ENCODE results near the gene TBXT.

Gene TBXT

DNA sequence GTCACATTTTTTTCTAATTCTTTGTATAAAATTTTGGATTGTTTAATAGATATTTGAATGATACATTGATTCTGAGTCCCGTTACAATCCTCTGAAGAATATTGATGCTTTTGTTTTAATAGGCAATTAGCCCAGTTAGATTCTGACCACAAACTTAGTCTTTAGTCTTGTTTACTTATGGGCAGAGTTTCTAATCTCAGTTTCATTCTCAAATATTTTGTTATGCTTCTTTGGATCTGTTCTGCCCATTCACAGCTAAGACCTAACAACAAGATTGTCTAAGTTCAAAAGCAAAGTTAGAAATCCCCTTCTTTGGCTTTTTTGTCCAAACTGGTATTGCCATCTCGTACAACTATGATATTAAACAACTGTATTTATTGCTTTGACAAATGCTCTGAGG is 58.0 kb downstream of the TBXT start:
- TF ChIP-seq, protein P1, sequence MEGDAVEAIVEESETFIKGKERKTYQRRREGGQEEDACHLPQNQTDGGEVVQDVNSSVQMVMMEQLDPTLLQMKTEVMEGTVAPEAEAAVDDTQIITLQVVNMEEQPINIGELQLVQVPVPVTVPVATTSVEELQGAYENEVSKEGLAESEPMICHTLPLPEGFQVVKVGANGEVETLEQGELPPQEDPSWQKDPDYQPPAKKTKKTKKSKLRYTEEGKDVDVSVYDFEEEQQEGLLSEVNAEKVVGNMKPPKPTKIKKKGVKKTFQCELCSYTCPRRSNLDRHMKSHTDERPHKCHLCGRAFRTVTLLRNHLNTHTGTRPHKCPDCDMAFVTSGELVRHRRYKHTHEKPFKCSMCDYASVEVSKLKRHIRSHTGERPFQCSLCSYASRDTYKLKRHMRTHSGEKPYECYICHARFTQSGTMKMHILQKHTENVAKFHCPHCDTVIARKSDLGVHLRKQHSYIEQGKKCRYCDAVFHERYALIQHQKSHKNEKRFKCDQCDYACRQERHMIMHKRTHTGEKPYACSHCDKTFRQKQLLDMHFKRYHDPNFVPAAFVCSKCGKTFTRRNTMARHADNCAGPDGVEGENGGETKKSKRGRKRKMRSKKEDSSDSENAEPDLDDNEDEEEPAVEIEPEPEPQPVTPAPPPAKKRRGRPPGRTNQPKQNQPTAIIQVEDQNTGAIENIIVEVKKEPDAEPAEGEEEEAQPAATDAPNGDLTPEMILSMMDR (IDR thresholded peaks at IDR 0.05; ENCODE audit: low read depth, low read length, missing control alignments): no peak
- no peaks in the 10 kb centered on the region for H3K36me3 ChIP-seq (replicated peaks)
- H3K27me3 ChIP-seq (replicated peaks): no peaks in the 10 kb centered on the region
- DNase-seq: no peak
- no peak overlapping the region for H3K27ac ChIP-seq
- in situ Hi-C loops (cut with HindIII; ENCODE audit: low pct_ligation_motif_present, low sequenced_read_pairs): no loop called here
- no peak overlapping the region for H3K4me3 ChIP-seq (ENCODE audit: low read depth, low read length)

All from brain microvascular endothelial cell (primary cell).